ENCODE measurements around the gene CORO2B. TPM values are rescaled to one million over a fixed set of nuclear protein-coding genes. Genes with fewer than 3 reads are reported as not detected.

Gene CORO2B
- total and polyA plus RNA-seq, 2 of the 13 experiments (the other 11 are each of a cell fraction or from before 2014, with no cell fraction given): 0.35 to 0.63 TPM

GRCh38 chr15:68684476-68684875 lies 105.7 kb downstream of the CORO2B start:
- Histone ChIP-seq H3K9me3 (ENCODE audit: low read length) (no peaks in the 10 kb centered on the region), H4K20me1 (ENCODE audit: insufficient read depth, low read length) (no peaks in the 10 kb centered on the region), H3K79me2 (ENCODE audit: insufficient read depth, low read length) (no peaks in the 10 kb centered on the region), H3K4me2 (ENCODE audit: low read depth, low read length) (no peak overlapping the region), H3K27me3 (ENCODE audit: control insufficient read depth in 1 of 2, insufficient read depth in 2 of 2, low read length in 2 of 2) (peaks cover 0 to 8% of the 10 kb centered on the region in 2 experiments; a peak in 1 of 5 replicates), H3K9ac (ENCODE audit: insufficient read depth, low read depth, low read length) (no peak overlapping the region), H3K27ac (ENCODE audit: extremely low read length, insufficient read depth, low read length) (no peak overlapping the region), H2AFZ (ENCODE audit: low read length) (no peak overlapping the region), H3K4me3 (replicated peaks in 1 of 3; ENCODE audit: insufficient read depth in 1 of 3, low read depth in 2 of 3, low read length in 3 of 3) (no peak overlapping the region), H3K36me3 (replicated peaks in 1 of 2; ENCODE audit: control insufficient read depth in 1 of 2, insufficient read depth in 2 of 2, low read length in 2 of 2) (no peaks in the 10 kb centered on the region), H3K4me1 (ENCODE audit: insufficient read depth, low read length) (no peaks in the 10 kb centered on the region)
- ChIA-PET POLR2A (no interaction called here), CTCF (ENCODE audit: low intra/inter-chr PET ratio, low total read pairs) (no interaction called here)
- TF ChIP-seq NFYC (CRISPR knock-in tag; IDR thresholded peaks at IDR 0.05): no peak
- TF ChIP-seq SUZ12 (IDR thresholded peaks at IDR 0.05; ENCODE audit: low read depth, low read length): no peak
- no peak for TF ChIP-seq CSRNP2 (CRISPR knock-in tag; conservative IDR thresholded peaks at IDR 0.05; ENCODE audit: low read depth)
- TF ChIP-seq ARID2 (CRISPR knock-in tag; IDR thresholded peaks at IDR 0.05; ENCODE audit: borderline replicate concordance): no peak
- no peak for TF ChIP-seq ZNF816 (CRISPR knock-in tag; IDR thresholded peaks at IDR 0.05; ENCODE audit: borderline replicate concordance)
- no peak for TF ChIP-seq TFDP1 (CRISPR knock-in tag; IDR thresholded peaks at IDR 0.05; ENCODE audit: borderline replicate concordance)
- no peak for TF ChIP-seq STAT6 (CRISPR knock-in tag; IDR thresholded peaks at IDR 0.05; ENCODE audit: borderline replicate concordance)
- TF ChIP-seq ZC3H13 (CRISPR knock-in tag; IDR thresholded peaks at IDR 0.05): no peak
- TF ChIP-seq TARDBP (CRISPR knock-in tag; IDR thresholded peaks at IDR 0.05): no peak
- in situ Hi-C loops (cut with HindIII; ENCODE audit: extremely low pct_ligation_motif_present, low pct_unique_long_range_greater_than_20kb) (no loop called here), intact Hi-C loops (cut with micrococcal nuclease; ENCODE audit: unreplicated experiment) (no loop called here)
- BruUV-seq (replicated peaks): no TSS peak
- 23% methylated on average over 5 of the region's 5 CpGs for WGBS (ENCODE audit: low lambda C conversion rate)
- no peak for ATAC-seq
- no peak for FAIRE-seq
- no peak for DNase-seq (ENCODE audit: low spot score)

Measured in HepG2 (cell line).